GM12878 (cell line): Measurements from ENCODE around the gene ECM1. TPM values are rescaled to one million over a fixed set of nuclear protein-coding genes. Genes with fewer than 3 reads are reported as not detected.
A peak's percentile ranks its signal among the peaks of the same experiment; 100 is the strongest.

Experiments
- ATF7 ChIP-seq: fragments of 450-650 bp; IDR thresholded peaks from 2 replicates; pipeline ENCODE4 v1.6.1; 2016; ENCODE audit warnings: low read depth, mild to moderate bottlenecking
- BRCA1 ChIP-seq: IDR thresholded peaks from 2 replicates; pipeline ENCODE4 v1.6.1; 2011; ENCODE audit warnings: low read depth, low read length, improper control_type of control experiment
- CHD2 ChIP-seq: IDR thresholded peaks from 2 replicates; pipeline ENCODE4 v1.6.1; 2011; ENCODE audit warnings: low read depth, low read length, improper control_type of control experiment, borderline replicate concordance
- IRF5 ChIP-seq: fragments of 450-650 bp; IDR thresholded peaks from 2 replicates; pipeline ENCODE4 v1.6.1; 2017; ENCODE audit warnings: borderline replicate concordance
- POLR2A ChIP-seq: IDR thresholded peaks from 2 replicates; pipeline ENCODE4 v1.6.1; 2011; ENCODE audit warnings: low read depth, mild to moderate bottlenecking, low read length
- REST ChIP-seq: IDR thresholded peaks from 2 replicates; pipeline ENCODE4 v1.6.1; 2012; ENCODE audit warnings: mild to moderate bottlenecking, low read depth, low read length
- SRF ChIP-seq, 2 experiments: IDR thresholded peaks; 2 replicates each; pipeline ENCODE4 v1.6.1; 2011; ENCODE audit warnings: low read depth in 2 of 2, low read length in 2 of 2, mild to moderate bottlenecking in 1 of 2, moderate library complexity in 1 of 2
- WRNIP1 ChIP-seq: IDR thresholded peaks from 2 replicates; pipeline ENCODE4 v1.6.1; 2011; ENCODE audit warnings: low read depth, low read length, improper control_type of control experiment, borderline replicate concordance
- ZNF592 ChIP-seq: fragments of 450-650 bp; IDR thresholded peaks from 2 replicates; pipeline ENCODE4 v1.6.1; 2017; ENCODE audit warnings: mild to moderate bottlenecking, moderate library complexity
- polyA plus RNA-seq, 11 experiments: library from polyadenylated mRNA; depleted of rRNA in 4 of 11; unstranded in 6 of 11; stranded (reverse) in 5 of 11; fragments of >200 nt; fragmentation: Nextera tagmentation in 4 of 11; fragmentation: Illumina TruSeq in 1 of 11; extraction: Ambion mirVana in 4 of 11; extraction: Trizol in 1 of 11; gene quantifications; 1 replicate in 1 of 11; 2 replicates in 10 of 11; pipeline versions ENCODE4 v1.2.1 to v1.2.3, GENCODE V29; 2011 to 2016; ENCODE audit warnings: inconsistent platforms in 2 of 11, missing spikeins in 2 of 11, low read depth in 1 of 11
- total RNA-seq, 4 experiments: library from RNA; depleted of rRNA in 3 of 4; stranded (reverse); fragments of >200 nt in 3 of 4; fragmentation: Illumina TruSeq in 1 of 4; extraction: Trizol in 1 of 4; gene quantifications; 2 replicates each; pipeline versions ENCODE4 v1.2.1 to v1.2.3, GENCODE V29; 2013 to 2021

The ECM1 gene
- total and polyA plus RNA-seq, 10 of the 15 experiments (the other 5 are each of a cell fraction or from before 2014, with no cell fraction given), result 0.06 to 1.3 (median 0.60) TPM

GRCh38 chr1:150560576-150561253 is 52.8 kb downstream of the ECM1 start (continued):
- TF ChIP-seq ZNF592 (no peak), CHD2 (no peak), IRF5 (no peak), POLR2A (peak; percentile 5), WRNIP1 (no peak), BRCA1 (no peak), SRF (IDR thresholded peaks at IDR 0.05; ENCODE audit: low read depth in 2 of 2, low read length in 2 of 2) (no peak), REST (no peak), ATF7 (no peak)
